Measurements from ENCODE around the gene RAB37. TPM values are rescaled to one million over a fixed set of nuclear protein-coding genes. Genes with fewer than 3 reads are reported as not detected.
A peak's percentile ranks its signal among the peaks of the same experiment; 100 is the strongest.

The RAB37 gene
- total RNA-seq, 1 donor from 2014 or later, result 2.6 TPM

DNA sequence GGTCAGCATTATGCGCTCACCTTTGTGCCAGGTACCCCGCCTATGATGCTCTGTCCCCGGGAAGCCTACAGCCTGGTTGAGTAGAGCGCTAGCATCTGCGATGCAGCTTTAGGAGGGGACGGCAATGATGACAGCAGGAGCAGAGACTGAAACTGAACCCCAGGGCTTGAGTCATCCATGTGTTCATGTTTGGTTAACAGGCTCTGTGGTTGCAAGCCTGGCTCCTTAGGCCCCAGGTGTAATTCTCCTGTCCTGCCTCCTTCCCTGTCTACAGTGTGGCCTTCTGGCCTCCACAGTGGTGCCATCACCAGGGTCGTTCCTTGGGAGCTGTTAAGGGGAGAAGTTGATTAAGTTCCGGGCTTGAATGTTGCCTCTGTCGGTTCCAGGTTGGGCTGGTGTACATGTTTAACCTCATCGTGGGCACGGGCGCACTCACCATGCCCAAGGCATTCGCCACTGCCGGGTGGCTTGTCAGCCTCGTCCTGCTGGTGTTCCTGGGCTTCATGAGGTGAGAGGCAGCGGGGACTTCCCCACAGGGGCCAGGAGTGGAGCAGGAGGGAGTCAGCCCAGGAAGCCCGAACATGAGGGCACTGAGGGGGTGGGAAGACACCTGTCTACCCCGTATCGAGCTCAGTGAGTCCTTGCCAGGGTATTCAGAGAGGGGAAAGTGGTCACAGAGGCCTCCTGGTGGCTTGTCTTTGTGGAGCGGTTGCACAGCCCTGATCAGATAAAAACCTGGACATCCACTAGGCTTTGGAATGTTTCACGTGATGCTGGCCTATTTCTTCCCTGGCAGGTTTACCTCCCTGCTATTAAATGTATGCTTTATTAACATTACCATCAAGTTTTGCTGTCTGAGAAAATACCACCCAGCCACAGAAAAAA lies 48.3 kb downstream of the RAB37 start:
- ATAC-seq (no peak), DNase-seq (ENCODE audit: missing footprints) (no peak)
- intact Hi-C loops (cut with DNase I), result no loop called here

- ATAC-seq, result no peak
- intact Hi-C loops (cut with DNase I), result no loop called here
- DNase-seq (ENCODE audit: missing footprints), result no peak
Observed at GRCh38 chr17:74785981-74786360, 48.9 kb downstream of the RAB37 start.

- DNase-seq (ENCODE audit: missing footprints) (no peak), ATAC-seq (no peak)
- intact Hi-C loops (cut with DNase I), result no loop called here
Observed at GRCh38 chr17:74786431-74787055, 49.5 kb downstream of the RAB37 start.

GRCh38 chr17:74790161-74791058 lies 53.4 kb downstream of the RAB37 start:
- intact Hi-C loops (cut with DNase I), result loop anchor here (1.0 to 5.0 kb wide), 2 partner anchors 75 to 167 kb away; no protein-coding TSS in a partner anchor
- ATAC-seq (no peak), DNase-seq (ENCODE audit: missing footprints) (no peak)

DNA sequence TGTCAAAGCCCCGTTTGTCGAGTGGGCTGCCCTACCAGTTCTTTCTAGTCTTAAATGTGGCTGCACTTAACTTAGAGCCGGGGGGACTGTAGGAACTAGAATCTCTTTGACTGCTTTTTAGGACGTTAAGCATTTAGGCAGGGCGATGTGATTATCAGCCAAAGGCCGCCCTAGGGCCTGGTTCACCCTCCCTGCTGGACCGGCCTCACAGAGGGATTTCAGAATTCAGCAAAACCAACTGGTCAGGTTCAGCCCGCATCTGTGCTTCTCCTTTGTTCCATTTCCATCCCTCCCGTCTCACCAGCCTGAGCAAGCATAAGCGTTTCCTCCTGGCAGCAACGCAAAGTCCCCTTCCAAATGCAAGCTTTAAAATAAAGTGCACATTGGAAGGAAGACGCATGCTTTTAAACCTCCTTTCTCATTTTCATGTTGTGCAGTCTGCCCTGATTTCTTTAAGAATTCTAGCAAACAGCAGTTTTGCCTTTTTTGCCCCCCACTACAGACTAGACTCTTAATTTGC lies 55.6 kb downstream of the RAB37 start:
- DNase-seq (ENCODE audit: missing footprints), result no peak
- ATAC-seq, result no peak
- intact Hi-C loops (cut with DNase I), result loop anchor here (5.0 kb wide), 1 partner anchor 165 kb away; no protein-coding TSS in a partner anchor

DNA sequence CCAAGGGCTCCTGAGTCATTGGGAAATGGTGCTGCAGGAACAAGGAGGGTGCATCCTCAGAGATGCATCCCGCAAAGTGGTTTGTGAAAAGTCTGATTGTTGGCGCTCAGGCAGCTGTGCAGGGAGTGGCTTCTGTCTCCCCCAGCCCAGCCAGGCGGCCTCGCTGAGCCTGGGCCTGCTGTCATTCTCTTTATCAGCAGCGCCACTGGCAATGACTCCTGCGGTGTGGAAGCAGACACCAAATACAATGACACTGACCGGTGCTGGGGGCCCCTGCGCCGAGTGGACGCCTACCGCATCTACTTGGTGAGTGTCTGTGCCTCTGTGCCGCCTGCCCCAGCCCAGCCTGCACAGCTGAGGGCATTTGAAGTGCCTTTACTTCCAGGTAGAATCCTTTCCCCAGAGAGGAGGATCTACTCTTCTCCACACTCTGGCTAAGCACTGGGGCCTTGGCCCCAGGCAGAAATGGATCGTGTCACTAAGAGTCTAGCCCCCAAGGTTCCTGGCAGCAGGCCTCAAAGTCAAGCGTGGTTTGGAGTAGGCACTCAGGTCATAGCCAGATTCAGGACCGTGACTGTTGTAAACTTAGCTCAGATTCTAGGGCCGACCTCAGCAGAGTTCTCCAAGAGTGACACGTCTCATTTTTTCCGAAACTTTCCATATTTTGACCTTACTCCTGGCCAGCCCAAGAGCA lies 58.4 kb downstream of the RAB37 start:
- no peak for ATAC-seq
- intact Hi-C loops (cut with DNase I), result no loop called here
- DNase-seq (ENCODE audit: missing footprints), result no peak

DNA sequence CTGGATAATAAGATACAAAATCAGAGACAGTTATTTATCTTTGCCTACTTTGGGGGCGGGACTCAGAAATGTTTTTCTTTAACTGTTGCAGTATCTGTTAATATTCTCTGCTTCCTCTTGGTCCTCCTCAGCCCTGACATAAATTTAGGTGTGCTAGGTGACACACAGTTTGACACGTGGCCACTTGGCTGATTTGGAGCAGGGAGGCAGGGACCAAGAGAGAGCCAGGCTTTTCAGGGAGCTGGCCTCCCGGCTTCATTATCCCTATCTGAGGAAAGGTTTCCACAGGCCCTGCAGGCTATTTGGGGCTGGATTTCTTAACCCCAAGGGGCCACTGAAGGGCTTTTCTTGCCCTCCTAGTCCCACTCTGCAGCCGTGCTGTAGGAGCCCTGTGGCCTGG lies 59.2 kb downstream of the RAB37 start:
- DNase-seq (ENCODE audit: missing footprints) (no peak), ATAC-seq (no peak)
- intact Hi-C loops (cut with DNase I), result no loop called here

GRCh38 chr17:74796866-74797265 lies 59.8 kb downstream of the RAB37 start:
- no peak for DNase-seq (ENCODE audit: missing footprints)
- ATAC-seq, result no peak
- intact Hi-C loops (cut with DNase I), result no loop called here

Small RNAs within 50 kb of the gene (microRNA-seq; reads per million reads assigned to microRNA genes)
- 9.0 reads per million, percentile 21 among the genes with 10 or more reads in this experiment for gene MIR3615

Other genes starting within 250 kb of the RAB37 start
- 0.19 TPM for gene CD300LB, start 205.8 kb upstream of the RAB37 start, total RNA-seq
- 1.2 TPM for gene CD300C, start 191.1 kb upstream of the RAB37 start, total RNA-seq
- gene CD300H, start 169.7 kb upstream of the RAB37 start, total RNA-seq, result not detected
- not detected for gene CD300LD, start 145.0 kb upstream of the RAB37 start, total RNA-seq
- gene CD300E, start 113.5 kb upstream of the RAB37 start, total RNA-seq, result 0.46 TPM
- gene CD300LF, start 24.3 kb upstream of the RAB37 start, total RNA-seq, result 0.35 TPM
- 15.9 TPM for gene NHERF1, start 11.4 kb downstream of the RAB37 start, total RNA-seq
- gene NAT9, start 39.1 kb downstream of the RAB37 start, total RNA-seq, result 19.4 TPM
- gene GRIN2C, start 122.6 kb downstream of the RAB37 start, total RNA-seq, result 1.2 TPM
- 4.3 TPM for gene FDXR, start 135.7 kb downstream of the RAB37 start, total RNA-seq
- gene FADS6, start 156.4 kb downstream of the RAB37 start, total RNA-seq, result 0.19 TPM
- gene USH1G, start 186.0 kb downstream of the RAB37 start, total RNA-seq, result not detected
- gene OTOP2, start 187.0 kb downstream of the RAB37 start, total RNA-seq, result not detected
- gene OTOP3, start 198.6 kb downstream of the RAB37 start, total RNA-seq, result not detected
- 8.5 TPM for gene HID1, start 235.5 kb downstream of the RAB37 start, total RNA-seq